HG03060 (cell line): ENCODE results near the gene CNOT9.
"Not testable (repeated sequence)": the region's sequence is repeated elsewhere in the genome, so short reads cannot be mapped to it uniquely, and the experiment has no call there.

Experiments
- ATAC-seq: cut with Tn5 transposase; IDR thresholded peaks from one replicate; pipeline ENCODE4 v1.9.1; 2021; ENCODE audit warnings: low read depth, moderate number of reproducible peaks; ENCODE audit not compliant: unreplicated experiment

CNOT9 gene, protein sequence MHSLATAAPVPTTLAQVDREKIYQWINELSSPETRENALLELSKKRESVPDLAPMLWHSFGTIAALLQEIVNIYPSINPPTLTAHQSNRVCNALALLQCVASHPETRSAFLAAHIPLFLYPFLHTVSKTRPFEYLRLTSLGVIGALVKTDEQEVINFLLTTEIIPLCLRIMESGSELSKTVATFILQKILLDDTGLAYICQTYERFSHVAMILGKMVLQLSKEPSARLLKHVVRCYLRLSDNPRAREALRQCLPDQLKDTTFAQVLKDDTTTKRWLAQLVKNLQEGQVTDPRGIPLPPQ

DNA sequence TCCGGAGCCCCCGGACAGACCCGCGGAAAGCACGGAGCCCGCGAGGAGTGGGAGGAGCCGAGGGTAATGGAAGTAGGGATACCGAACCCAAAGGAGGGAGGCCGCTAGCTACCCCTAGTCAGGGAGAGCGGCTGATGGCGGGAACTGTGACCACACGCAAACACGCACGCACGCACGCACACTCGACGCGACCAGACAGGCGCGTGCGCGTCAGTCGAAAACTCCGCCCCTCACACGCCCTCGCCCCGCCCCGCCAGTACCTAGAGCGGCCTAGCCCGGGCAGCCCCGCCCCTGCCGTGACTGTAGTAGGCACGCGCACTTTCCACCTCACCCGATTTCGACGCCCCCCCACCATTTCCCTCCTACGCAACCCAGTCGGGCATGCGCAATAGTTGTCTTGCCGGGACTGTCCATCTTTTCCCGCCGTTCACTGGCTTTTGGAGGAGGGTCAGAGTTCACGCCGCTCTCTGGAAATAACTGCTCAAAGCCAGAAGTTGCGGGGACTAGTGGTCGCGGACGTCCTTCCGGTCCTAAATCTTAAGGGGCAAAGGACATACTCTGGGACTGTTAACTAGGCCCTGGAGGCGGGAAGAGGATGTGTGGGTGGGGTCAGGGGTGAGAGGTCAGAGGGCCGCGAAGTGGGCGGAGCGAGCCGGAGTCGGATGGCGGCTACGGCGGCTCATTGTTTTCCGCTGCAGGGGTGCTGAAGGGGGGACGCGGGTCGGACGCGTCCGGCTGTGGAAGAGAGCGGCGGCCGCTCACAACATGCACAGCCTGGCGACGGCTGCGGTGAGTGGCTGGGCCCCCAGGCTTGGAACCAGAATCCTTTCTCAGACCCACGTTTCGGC, at the start of gene CNOT9, which contains the start of gene USP37:
TSS of gene CNOT9 (plus strand) at position 650 of the 848 bp plus-strand sequence. CDS start at position 766, 116 bp downstream.
TSS of gene USP37 (minus strand) at position 162 of the 848 bp plus-strand sequence. CDS start 9,698 bp downstream, outside the sequence.
- peak; percentile 62 for ATAC-seq

DNA sequence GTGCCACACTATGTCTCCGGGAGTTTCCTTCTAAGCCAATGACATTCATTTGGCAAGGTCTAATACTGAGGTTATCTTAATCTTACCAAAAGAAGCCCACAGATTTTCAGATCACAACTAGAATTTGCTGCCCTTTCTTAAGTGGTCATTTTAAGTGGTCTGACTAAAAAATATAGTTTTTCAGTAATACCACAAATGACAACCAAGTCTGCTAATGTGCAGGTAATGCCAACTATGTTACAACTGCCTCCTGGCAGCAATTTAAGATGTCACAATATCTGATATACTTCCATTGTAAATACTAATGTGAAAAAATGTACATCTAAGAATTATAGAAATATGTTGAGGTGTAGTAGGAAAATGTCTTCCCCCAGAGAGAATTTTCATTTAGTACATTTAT, 49.8 kb upstream of the CNOT9 start:
- ATAC-seq, result no peak

DNA sequence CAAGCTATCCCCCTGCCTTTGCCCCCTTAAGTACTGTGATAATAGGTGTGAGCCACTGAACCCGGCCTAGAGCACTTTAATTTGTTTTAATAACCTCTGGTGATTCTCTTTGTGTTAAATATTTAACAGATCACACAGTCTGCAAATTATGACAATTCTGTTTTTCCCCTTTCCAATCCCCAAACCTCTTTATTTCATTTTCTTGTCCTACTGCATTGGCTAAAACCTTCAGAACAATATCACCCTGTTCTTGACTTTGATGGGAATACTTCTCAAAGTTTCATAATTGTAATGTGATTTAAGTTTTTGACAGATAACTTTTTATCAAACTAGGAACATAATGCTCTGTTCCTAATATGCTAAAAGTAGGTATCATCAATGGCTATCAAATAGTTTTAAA, 45.0 kb upstream of the CNOT9 start:
- ATAC-seq, result no peak

DNA sequence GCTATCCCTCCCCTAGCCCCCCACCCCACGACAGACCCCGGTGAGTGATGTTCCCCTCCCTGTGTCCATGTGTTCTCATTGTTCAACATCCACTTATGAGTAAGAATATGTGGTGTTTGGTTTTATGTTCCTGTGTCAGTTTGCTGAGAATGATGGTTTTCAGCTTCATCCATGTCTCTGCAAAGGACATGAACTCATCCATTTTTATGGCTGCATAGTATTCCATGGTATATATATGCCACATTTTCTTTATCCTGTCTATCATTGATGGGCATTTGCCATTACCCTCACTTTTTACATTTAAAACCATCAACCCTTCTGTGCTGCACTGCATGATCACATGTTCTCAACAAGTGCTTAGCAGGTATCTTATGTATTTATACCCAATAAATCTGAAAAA, 40.2 kb upstream of the CNOT9 start:
- ATAC-seq, result not testable (repeated sequence)

DNA sequence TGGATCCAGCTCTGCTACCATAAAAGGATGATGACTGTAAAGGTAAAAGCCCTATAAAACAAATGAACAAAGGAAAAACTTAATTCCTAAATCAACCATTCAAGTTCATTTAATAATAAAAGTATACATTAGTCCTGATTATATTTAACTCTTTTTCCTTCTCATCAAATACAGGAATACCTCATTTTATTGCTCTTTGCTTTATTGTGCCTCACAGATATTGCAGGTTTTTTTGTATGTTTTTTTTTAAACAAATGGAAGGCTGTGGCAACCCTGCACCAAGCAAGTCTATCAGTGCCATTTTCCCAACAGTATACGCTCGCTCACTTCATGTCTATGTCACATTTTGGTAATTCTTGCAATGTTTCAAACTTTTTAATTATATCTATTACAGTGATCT, 38.6 kb upstream of the CNOT9 start:
- no peak for ATAC-seq

DNA sequence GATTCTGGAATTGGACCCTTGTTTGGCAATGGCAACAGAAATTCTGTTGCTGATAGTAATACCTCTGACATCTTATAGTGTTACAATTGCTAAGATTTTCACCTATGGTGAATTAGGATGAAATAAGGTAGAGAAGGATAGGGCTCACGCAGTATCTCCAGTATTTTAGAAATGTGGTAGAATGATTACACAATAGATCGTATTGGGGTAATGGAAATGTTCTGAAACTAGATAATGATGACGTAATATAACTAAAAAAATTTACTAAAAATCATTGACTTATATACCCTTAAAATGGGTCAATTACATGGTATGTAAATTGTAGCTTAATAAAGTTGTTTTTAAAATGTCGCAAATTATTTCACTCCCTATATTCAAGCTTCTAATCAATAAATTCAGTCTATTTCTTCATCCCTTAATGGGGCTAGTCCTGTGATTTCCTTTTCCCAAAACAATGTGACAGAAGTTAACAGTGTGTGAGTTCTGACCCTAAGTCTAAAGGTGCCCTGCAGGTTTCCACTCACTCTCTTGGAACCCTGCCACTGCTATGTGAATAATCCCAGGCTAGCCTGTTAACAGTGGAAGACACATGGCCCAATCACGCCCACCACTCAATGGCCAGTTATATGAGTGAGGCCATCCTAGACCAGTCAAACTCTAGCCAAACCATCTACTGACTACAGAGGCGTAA, 31.7 kb upstream of the CNOT9 start:
- no peak for ATAC-seq

DNA sequence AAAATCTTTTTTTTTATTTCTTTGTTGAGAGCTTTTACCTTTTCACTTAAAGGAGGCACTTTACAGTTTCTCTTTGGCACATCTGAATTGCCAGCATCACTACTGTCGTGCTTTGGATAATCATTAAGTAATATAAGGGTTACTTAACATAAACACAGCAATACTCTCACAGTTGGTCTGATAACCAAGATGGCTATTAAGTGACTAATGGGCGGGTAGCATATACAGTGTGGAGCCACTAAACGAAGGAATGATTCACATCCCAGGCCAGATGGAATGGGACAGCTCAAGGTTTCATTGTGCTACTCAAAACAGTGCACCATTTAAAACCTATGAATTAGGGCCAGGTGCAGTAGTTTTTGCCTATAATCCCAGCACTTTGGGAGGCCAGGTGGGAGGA, 28.6 kb upstream of the CNOT9 start:
- no peak for ATAC-seq

DNA sequence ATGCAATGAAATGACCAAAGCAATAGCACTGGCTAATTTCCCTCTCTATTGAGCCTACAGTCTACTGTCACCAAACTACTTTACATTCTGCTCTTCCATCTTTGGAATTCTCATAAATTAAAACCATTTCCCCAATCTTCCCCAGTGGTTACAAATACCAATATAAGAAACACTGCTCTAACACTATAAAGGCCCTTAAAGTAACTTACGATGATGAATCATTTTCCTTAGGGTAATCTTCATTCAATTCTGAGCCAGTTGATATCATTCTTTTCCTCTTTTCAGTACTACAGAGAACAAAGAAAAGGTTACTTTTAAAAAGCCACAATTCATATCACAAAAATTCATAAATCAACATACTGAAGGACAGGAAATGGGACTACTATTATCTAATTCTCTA, 22.6 kb upstream of the CNOT9 start:
- no peak for ATAC-seq

DNA sequence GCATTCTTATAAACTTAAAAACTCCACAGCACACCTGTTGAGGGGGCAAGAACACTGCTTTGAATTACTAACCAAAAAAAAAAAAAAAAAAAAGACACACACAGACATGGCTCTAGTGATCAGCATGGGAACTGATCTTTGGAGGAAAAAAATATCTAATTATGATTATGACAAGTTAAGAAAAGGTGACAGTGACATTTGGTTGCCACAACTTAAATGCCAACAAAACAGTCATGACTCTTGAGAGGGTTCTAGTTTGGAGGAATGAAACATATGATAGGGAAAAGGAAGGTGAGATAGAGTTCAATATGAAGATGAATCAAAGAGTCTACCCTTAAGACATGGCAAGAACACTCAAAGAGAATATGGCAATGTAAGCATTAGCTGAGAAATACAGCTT, 21.1 kb upstream of the CNOT9 start:
- no peak for ATAC-seq

DNA sequence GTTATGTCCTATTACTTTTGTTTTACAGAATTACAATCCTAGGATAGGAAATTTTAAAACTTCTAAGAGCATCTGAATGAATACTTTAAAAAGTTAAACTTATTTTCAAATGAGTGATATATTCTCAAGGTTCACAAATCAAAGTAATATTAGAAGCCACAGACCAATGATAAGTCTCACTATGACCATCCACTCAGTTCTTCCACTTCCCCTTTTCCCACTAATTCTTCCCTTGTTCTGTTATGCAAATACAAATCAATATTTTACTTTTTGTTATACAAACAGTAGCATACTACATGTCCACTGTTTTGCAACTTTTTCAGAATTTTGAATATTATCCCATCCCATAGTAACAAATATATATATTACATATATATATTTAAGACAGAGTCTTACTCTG, 20.7 kb upstream of the CNOT9 start:
- ATAC-seq, result no peak

DNA sequence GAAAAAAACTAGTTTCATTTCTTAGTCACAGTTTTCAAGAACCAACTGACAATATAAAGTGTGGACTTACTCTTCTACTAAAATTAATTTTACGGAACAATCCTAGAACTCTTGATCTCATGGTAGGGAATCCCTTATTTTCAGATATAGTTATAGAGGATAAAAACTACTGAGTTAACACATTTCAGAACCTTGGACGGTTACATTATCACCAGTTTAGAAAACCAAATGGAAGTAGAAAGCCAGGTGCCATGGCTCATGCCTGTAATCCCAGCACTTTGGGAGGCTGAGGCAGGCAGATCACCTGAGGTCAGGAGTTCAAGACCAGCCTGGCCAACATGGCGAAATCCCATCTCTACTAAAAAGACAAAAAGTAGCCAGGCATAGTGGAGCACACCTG, 14.4 kb upstream of the CNOT9 start:
- not testable (repeated sequence) for ATAC-seq

DNA sequence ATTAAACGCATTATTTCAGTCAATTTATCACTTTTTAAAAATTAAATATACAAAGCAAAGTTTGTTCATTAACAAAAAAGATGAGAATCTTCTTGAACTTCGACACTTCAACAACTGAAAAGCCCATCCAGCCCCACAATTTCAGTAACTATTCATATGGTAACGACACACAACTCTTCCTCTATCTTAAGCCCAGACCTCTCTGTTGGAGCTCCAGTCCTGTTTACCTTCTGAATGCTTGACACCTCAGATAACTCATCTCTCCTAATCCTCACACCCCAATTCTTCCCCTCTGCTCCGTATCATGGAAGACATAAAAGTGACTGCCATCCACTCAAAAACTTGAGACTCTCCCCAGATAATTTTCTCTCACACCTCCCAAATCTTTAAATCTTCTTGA, 13.1 kb upstream of the CNOT9 start:
- no peak for ATAC-seq

DNA sequence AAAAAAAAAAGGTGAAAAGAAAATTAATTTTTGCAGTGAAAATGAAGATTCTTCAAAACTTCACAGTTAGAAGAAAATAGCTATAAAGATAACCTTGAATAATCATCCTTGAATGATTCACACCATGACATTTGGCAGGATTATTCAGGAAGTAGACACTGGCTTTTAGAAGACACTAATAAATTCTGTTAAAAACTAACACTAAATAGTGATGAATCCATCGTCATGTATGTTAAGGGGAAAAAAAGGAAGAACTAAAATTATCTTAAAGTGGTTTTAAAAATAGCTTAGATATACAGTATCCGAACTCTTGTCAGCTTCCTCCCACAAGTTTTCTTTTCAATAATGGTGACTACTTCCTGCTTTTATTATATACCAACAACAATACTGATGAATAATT, 10.7 kb upstream of the CNOT9 start:
- ATAC-seq, result no peak

DNA sequence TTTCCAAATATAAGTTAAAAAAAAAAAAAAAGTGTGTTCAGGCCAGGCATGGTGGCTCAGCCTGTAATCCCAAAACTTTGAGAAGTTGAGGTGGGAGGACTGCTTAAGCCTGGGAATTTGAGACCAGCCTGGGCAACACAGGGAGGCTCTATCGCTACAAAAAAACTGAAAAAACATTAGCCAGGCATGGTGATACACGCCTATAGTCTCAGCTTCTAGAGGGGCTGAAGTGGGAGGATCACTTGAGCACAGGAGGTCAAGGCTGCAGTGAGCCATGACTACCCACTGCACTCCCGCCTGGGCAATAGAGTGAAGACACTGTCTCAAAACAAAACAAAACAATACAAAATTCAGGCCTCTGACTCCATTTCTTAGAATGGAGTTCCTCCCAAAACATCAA, 9.7 kb upstream of the CNOT9 start:
- no peak for ATAC-seq

DNA sequence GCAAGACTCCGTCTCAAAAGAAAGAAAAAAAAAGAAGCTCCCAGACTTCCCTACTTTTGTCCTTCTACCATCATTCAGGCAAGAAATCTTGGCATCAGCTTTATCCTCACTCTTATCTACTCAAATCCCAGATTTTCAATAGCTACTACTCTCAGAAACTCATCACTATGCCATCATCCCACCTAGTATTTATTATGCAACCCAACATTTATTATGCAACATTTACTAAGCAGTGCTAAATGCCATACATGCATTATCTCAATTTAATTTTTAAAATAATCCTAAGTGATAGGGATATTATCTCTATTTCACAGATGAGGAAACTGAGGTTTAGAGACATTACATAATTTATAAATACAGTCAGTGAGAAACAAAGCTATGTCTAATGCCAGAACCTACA, 4.6 kb upstream of the CNOT9 start:
- ATAC-seq, result no peak

DNA sequence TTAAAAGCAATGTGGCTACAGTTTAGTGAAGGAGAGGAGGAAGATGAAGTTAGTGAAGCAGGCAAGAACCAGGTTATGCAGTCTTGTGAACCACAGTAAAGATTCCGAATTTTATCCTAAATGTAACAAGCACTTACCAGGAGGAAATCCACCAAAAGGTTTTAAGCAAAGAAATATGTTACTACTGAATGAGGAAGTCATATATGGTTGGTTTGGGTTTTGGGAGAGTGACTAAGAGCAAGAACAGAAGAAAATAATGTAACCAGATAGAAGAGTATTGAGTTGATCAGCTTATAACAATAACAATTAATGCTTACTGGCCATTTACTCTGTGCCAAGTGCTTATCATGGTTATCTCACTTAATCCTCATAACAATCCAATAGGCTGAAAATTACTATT, 2.3 kb upstream of the CNOT9 start:
- no peak for ATAC-seq

DNA sequence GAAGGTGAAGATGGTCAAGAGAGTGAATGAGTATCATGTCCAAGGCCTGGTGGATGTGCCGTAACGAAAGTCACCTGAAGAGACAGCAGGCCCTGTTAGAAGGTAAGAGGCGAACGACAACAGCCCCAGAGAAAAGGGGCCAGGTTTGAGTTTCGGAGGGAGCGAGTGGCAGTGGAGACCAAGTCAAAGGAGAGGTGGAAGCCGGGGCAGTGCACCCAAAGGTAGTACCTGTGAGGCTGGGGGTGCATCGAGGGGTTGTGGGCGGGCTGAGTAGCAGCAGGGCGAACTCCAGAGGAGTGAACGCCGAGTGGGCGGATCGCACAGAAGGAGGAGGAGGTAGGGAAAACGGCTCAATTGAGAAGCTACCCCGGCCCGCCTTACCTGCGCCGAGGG, 846 bp upstream of the CNOT9 start:
- peak; percentile 18 for ATAC-seq

DNA sequence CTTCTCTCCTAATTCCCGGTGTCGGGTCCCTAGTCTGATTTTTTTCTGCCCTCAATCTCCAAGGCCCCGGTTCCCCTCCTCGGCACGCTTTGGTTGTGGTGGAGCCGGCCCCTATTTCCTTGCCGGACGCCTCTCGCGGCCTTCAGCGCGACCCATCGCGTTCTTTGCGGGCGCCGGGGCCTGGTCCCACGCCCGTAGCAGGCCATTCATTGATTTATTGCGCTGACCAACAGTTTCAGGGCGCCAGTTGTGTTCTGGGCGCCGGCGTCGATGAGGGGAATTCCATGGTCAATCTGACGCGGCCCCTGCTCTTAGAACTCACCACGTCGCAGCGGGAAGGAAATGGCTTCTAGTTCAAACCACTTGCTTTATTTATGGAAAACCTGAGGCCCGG, 396 bp downstream of the CNOT9 start:
- peak; percentile 15 for ATAC-seq

DNA sequence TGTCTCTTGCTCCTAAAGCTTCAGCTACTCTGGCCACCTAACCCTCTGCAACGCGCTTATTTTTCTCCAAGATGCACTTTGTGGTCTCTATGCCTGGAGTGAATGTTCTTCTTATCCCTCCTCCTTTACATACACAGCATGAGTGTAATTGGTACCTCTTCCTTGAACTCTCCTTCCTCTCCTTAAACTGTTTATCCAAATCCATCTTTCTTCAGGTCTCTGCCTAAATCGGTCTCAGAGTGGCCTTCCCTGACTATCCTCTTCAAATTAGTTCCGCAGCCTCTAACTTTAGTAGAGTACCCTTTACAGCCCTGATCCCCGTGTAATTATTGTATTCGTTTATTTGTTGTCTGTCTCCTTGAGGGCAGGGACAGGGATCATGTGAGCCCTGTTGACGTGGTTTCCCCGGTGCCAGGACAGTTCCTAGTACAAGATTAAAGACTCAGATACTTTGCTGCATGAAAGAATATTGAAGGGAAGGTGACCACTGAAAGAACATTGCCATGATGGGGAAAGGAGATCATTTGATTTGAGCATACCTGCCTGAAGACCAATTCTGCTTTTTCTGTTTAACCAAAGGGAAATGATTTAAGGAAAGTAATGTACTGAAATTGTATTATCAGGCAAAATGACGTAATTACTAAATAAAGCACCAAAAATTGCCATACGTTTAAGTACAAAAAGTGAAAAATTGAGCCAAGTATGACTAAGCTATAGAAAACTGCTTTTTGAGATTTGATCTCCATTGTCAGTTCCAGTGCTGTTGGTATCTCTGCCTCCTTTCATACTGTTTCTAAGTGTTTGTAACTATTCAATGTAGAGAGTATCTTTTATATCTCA, 1.2 kb downstream of the CNOT9 start:
- ATAC-seq, result no peak

DNA sequence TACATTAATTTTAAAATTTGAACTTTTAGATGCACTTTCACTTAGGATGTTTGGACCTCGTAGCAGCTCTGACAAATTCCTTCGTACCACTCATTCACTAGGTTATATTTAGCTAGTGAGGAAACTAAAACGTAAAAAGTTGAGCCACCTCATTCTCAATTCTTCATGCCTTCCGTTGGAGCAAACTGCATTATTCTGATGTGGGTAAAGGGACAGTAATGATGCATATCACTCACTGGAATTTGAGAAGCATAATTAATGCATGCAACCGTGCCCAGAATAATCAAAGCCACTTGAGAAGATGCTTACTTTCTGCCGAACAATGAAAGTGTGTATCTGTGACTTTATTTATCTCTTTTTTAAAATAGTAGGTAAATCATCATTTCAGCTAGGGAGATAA, 2.2 kb downstream of the CNOT9 start:
- ATAC-seq, result no peak
